HG03045 (cell line): ENCODE measurements around the gene RET.
A peak's percentile ranks its signal among the peaks of the same experiment; 100 is the strongest.

Experiments used
- ATAC-seq: cut with Tn5 transposase; IDR thresholded peaks from one replicate; pipeline ENCODE4 v1.9.1; 2021; ENCODE audit warnings: mild to moderate bottlenecking, moderate library complexity; ENCODE audit not compliant: unreplicated experiment

RET gene

GRCh38 chr10:43160046-43160920 is 83.4 kb downstream of the RET start:
- peak; percentile 44 for ATAC-seq

- peak; percentile 82 for ATAC-seq
Observed at GRCh38 chr10:43160921-43161255, 84.0 kb downstream of the RET start.

GRCh38 chr10:43162604-43163003 is 85.7 kb downstream of the RET start:
- no peak for ATAC-seq

GRCh38 chr10:43166207-43166879 is 89.5 kb downstream of the RET start:
- no peak for ATAC-seq

- ATAC-seq, result peak; percentile 65
Observed at GRCh38 chr10:43166880-43167497, 90.1 kb downstream of the RET start.

GRCh38 chr10:43167498-43167889 is 90.6 kb downstream of the RET start:
- ATAC-seq, result no peak

- no peak for ATAC-seq
Observed at GRCh38 chr10:43170491-43170890, 93.6 kb downstream of the RET start.

- ATAC-seq, result no peak
Observed at GRCh38 chr10:43172645-43173044, 95.8 kb downstream of the RET start.

- no peak for ATAC-seq
Observed at GRCh38 chr10:43173120-43173519, 96.3 kb downstream of the RET start.

- no peak for ATAC-seq
Observed at GRCh38 chr10:43174969-43175368, 98.1 kb downstream of the RET start.

GRCh38 chr10:43176271-43176670 is 99.4 kb downstream of the RET start:
- no peak for ATAC-seq

GRCh38 chr10:43177595-43177994 is 100.7 kb downstream of the RET start:
- no peak for ATAC-seq
